Spinal cord (tissue), 10 donors: ENCODE measurements around the gene ZNF536. TPM values are rescaled to one million over a fixed set of nuclear protein-coding genes. Genes with fewer than 3 reads are reported as not detected.
"Not testable (repeated sequence)": the region's sequence is repeated elsewhere in the genome, so short reads cannot be mapped to it uniquely, and the experiment has no call there.

Experiments
- DNase-seq, 6 donors: peaks; one replicate each; pipeline versions ENCODE4 v3.0.0 to v3.0.0-alpha.2; 2013 to 2015; ENCODE audit warnings: low spot score in 6 of 6, low read depth in 4 of 6
- H3K27ac ChIP-seq: one replicate; pipeline ENCODE4 v1.5.1; 2013; ENCODE audit warnings: low read depth, low read length, control low read depth
- H3K27me3 ChIP-seq: one replicate; pipeline ENCODE4 v1.6.1; 2013; ENCODE audit warnings: low read length; ENCODE audit not compliant: control insufficient read depth, insufficient read depth
- H3K36me3 ChIP-seq: one replicate; pipeline ENCODE4 v1.6.1; 2013; ENCODE audit warnings: low read length; ENCODE audit not compliant: control insufficient read depth, insufficient read depth
- H3K4me1 ChIP-seq: one replicate; pipeline ENCODE4 v1.6.1; 2013; ENCODE audit warnings: low read length; ENCODE audit not compliant: control insufficient read depth, insufficient read depth
- H3K4me3 ChIP-seq: one replicate; pipeline ENCODE4 v1.5.1; 2013; ENCODE audit warnings: low read depth, low read length, control low read depth
- H3K9me3 ChIP-seq: one replicate; pipeline ENCODE4 v1.6.1; 2013; ENCODE audit warnings: low read length; ENCODE audit not compliant: control insufficient read depth, insufficient read depth
- WGBS: methylation state at CpG from one replicate; pipeline ENCODE4 v1.1.5; 2013; ENCODE audit warnings: missing lambda C conversion rate; ENCODE audit not compliant: insufficient coverage; 5-methylcytosine and 5-hydroxymethylcytosine counted together
- polyA plus RNA-seq, 2 donors: library from polyadenylated mRNA; unstranded; fragments of 120-200 nt; gene quantifications; one replicate each; pipeline ENCODE4 v1.2.1, GENCODE V29; 2013; ENCODE audit not compliant: insufficient read length in 2 of 2
- total RNA-seq, 2 donors: library from RNA; depleted of rRNA in 1 of 2; stranded (reverse); fragments of 120-200 nt in 1 of 2; fragments of >200 nt in 1 of 2; gene quantifications; one replicate each; pipeline versions ENCODE4 v1.2.3 to v1.2.4, GENCODE V29; 2013 to 2014
- donor health status: healthy.

The ZNF536 gene
- total and polyA plus RNA-seq, 4 donors = 26.2 to 41.1 (median 28.9) TPM

DNA sequence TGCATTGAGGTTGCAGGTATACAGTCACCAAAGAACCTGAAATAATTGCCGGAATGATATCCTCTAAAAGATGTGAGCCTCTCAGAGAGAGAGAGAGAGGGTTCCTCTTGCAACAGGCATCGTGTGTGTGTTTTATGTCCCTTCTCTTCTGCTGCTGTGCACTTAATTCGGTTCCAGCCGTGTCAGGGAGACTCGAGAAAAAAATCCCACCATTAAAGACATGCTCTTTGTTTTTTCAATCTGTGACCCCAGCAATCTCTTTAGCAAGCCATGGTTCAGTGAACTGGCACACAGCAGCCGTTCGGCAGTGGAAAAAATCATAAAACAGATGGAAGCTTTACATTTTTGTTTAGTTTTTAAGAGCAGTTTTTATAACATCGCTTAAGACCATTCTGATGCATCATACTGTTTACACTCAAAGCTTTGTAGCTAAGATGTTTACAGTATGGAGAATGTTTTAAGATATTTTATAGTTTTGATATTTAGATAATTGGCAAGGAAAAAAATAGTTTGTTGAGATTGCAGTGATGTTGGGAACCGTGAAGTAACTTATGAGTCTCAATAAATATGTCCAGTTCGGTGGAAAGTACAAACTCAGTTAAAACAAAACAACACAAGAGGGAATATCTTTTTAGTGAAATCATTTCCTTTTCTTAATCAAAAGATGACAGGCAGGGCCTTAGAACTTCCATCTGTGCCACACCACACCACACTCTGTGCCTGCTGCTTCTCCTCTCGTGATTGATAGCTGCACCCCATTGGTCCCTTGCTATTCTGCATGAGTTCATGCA, 31.2 kb upstream of the ZNF536 start:
- Histone ChIP-seq H3K27ac (peak overlapping the region; percentile 64), H3K27me3 (no peaks in the 10 kb centered on the region), H3K4me3 (no peak overlapping the region), H3K36me3 (no peaks in the 10 kb centered on the region), H3K9me3 (no peaks in the 10 kb centered on the region), H3K4me1 (peaks cover 22% of the 10 kb centered on the region)
- 25% methylated on average over 2 of the region's 11 CpGs for WGBS
- DNase-seq = peak in 2 of 6 donors; percentile 45 to 80

DNA sequence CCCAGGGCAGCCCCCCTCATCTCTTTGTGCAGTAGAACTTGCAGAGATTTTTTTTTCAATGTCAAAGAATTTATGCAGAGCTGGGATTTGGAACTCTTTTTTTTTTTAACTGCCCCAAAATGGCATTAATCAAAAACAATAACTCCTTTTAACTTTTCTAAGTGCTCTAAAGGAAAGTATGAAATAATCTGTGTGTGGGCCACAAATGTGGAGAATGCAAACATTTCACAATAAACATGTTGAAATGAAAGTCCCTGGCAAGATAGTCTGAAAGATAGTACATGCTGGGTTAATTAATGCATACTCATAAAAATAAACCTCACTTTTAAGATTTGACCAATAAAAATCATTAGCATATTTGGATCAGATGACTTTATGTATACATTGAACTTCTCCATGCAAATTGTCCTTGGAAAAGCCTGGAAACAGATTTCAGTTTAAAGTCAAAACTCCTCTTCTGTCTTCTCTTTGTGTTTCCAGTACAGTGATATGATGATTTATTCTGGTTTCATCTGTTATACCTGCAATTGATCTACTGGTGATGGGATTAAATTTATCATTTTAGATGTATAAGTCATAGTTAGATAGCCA, 30.5 kb upstream of the ZNF536 start:
- no peaks in the 10 kb centered on the region for H3K9me3 ChIP-seq
- H3K36me3 ChIP-seq = no peaks in the 10 kb centered on the region
- no peak overlapping the region for H3K4me3 ChIP-seq
- no peak for DNase-seq
- H3K27me3 ChIP-seq = no peaks in the 10 kb centered on the region
- peaks cover 22% of the 10 kb centered on the region for H3K4me1 ChIP-seq
- H3K27ac ChIP-seq = peak overlapping the region; percentile 64

DNA sequence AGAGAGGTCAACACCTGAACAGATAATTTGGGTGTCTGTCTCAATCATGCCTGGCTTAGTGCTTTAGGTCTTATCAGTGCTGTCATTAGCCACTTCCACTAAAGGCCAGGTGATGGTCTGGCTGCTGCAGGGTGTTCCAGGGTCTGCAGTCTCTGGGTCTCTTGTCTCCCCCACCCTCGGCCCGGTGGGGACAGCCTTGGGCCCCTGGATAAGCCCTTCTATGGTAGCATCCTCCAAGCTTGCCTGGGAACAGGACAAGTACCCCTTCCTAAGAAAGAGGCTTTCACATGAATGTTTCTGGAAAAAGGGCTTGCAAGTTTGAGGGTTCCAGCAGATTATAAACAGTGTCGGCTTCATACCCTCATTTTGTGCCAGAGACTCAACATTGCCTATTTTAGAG, 29.3 kb upstream of the ZNF536 start:
- no peak for DNase-seq
- Histone ChIP-seq H3K4me1 (peaks cover 22% of the 10 kb centered on the region), H3K4me3 (no peak overlapping the region), H3K9me3 (no peaks in the 10 kb centered on the region), H3K27me3 (no peaks in the 10 kb centered on the region), H3K27ac (no peak overlapping the region), H3K36me3 (no peaks in the 10 kb centered on the region)
- 100% methylated on average over 2 of the region's 3 CpGs for WGBS

DNA sequence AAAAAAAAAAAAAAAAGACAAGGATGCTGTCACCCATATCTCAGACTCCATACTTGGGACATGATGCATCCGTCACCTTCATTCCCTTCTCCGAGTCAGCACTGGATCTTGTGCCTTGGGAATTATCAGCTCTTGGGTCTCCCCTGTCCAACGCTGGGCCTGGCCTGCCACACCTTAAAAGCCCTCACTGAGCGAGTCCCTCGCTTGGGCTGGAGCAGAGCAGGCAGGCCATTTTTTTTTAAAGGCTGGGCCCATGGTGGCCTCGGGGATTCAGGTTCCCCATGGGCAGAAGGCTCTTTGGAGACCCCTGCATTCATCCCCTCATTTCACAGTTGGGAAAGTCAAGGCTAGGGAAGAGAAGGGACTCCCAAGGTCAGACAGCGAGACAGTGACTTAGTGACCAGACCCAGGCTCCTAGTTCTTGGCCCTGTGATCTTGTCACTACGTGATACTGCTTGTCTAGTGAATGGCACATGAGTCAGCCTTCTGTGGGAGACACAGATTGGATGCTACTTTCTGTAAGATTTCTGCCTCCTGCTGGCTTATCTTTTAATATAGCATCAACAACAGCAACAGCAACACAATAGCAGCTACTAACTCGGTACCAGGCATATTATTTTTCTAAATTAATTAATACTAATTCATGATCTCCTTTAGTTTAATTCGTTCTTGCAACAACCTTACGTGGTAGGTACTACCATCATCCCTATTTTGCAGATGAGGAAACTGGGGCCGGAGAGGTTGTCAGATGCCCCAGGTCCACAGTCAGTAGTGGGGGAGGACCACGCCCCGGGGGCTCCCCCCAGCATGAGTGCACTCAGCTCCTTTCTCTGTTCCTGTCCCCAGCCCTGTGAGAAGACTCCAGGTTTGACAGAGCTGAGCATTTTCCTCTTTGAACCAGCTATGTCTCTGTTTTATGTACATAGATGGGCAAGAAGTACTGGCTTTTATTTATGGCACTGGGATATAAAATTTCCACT, 27.4 kb upstream of the ZNF536 start:
- Histone ChIP-seq H3K4me1 (peaks cover 16% of the 10 kb centered on the region), H3K4me3 (no peak overlapping the region), H3K9me3 (no peaks in the 10 kb centered on the region), H3K36me3 (no peaks in the 10 kb centered on the region), H3K27me3 (no peaks in the 10 kb centered on the region), H3K27ac (no peak overlapping the region)
- no peak for DNase-seq
- WGBS = 94% methylated on average over 11 of the region's 14 CpGs

DNA sequence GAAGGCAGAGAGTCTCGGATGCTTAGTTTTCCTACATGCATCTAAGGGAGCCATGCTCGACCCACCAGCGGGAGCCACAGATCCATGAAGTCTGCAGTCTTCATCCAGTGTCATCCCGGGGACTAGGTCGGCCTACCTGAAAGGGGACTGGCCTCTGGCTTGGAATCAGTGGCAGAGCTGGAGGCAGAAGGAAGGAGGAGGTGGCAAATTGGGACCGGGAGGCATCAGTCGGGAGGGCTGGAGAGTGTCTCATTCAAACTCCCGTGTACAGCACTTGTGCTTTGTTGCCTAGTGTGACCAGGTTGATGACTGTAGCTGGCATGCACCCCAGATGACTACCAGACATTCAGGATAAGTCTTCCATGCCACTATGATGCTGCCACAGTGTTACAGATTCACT, 26.5 kb upstream of the ZNF536 start:
- H3K36me3 ChIP-seq = no peaks in the 10 kb centered on the region
- peaks cover 8% of the 10 kb centered on the region for H3K4me1 ChIP-seq
- WGBS = 93% methylated on average over 8 of the region's 8 CpGs
- H3K9me3 ChIP-seq = no peaks in the 10 kb centered on the region
- no peak for DNase-seq
- H3K27me3 ChIP-seq = no peaks in the 10 kb centered on the region
- no peak overlapping the region for H3K27ac ChIP-seq
- no peak overlapping the region for H3K4me3 ChIP-seq

DNA sequence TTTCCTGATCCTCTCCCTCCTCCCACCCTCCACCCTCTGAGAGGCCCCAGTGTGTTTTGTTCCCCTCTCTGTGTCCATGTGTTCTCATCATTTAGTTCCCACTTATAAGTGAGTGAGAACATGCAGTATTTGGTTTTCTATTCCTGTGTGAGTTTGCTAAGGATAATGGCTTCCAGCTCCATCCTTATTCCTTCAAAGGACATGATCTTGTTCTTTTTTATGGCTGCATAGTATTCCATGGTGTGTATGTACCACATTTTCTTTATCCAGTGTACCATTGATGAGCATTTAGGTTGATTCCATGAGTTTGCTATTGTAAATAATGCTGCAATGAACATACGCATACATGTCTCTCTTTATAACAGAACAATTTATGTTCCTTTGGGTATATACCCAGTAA, 25.7 kb upstream of the ZNF536 start:
- H3K4me1 ChIP-seq, H3K27ac ChIP-seq, DNase-seq, H3K36me3 ChIP-seq, H3K27me3 ChIP-seq, H3K9me3 ChIP-seq, H3K4me3 ChIP-seq: not testable (repeated sequence)
- no CpG with 5 or more reads among the region's 1 CpG for whole genome bisulfite sequencing

DNA sequence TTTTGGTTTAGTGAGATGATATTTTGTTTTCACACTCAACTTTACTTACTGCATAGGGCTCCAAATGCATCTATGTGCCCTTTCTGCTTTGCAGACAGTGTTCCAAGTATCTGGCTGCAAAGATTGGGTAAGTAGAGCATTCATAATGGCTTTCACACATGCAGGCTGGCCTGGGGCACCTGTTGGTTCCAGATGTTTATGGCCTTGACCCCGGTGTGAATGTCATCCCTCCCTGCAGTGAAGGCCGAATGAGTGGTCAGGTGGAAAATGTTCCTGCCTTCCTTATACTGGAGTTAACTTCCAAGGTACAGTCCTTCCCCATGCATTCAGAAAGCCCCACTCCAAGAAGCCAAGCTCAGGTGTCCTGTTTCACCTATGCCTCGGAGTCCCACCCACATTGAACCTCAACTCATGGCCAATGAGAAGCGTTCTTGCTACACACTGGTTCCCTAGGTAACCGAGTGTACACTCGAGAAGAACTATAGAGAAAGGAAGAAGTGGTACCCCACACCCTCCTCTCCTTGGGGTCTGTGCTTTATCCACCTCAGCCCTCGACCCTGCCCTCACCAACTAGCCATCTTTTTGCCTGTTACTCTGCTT, 23.0 kb upstream of the ZNF536 start:
- H3K9me3 ChIP-seq = no peaks in the 10 kb centered on the region
- no peak overlapping the region for H3K27ac ChIP-seq
- H3K36me3 ChIP-seq = no peaks in the 10 kb centered on the region
- no peak overlapping the region for H3K4me3 ChIP-seq
- peak in 1 of 6 donors; percentile 26 for DNase-seq
- WGBS = 57% methylated on average over 4 of the region's 7 CpGs
- peaks cover 9% of the 10 kb centered on the region for H3K4me1 ChIP-seq
- no peaks in the 10 kb centered on the region for H3K27me3 ChIP-seq

DNA sequence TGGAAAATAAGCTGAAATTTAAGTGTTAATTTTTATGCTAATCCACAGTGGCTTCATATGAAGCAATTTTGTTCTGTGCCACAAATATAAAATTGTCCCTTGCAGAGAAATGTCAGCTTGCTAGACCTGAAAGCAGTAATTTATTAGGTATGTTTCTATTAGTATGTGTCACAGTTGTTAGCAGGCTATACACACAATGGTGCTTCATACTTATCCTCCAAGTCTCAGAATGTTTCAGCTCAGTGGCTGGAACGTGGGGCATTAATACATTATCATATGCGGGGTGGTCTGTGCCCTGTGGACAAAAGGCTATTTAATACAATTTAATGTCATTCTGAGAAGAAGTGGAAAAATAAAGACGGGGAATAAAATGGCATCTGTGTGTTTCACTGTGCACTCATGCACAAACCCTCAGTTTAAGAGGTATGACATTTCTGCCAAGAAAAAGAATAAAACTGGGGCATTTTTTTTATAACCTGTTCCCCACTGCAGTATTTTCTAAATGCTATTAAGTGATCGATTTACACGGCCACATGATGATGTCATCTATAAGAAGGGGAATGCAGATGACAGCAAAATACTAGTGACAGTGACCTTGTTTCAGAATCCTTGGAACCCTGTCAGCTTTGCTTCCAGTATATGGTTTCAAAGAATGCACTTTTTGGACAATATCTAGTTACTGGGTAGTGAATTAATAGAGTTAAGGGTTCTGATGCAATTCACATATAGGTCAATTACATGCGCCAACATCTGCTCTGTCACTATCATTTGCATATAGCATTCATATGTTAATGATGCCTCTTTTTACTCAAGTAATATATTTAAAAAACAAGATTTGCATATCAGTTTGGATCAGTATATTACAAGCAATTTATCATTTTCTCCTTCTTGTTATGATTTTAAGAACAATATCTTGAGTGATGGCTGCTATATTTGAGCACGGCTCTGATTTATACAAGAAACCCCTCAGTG, 21.2 kb upstream of the ZNF536 start:
- Histone ChIP-seq H3K4me1 (peaks cover 9% of the 10 kb centered on the region), H3K27me3 (no peaks in the 10 kb centered on the region), H3K4me3 (no peak overlapping the region), H3K9me3 (no peaks in the 10 kb centered on the region), H3K27ac (no peak overlapping the region), H3K36me3 (no peaks in the 10 kb centered on the region)
- peak in 2 of 6 donors; percentile 50 to 77 for DNase-seq
- no CpG with 5 or more reads among the region's 7 CpGs for WGBS
